Measurements from ENCODE around the gene POU6F1.
"Not testable (repeated sequence)": the region's sequence is repeated elsewhere in the genome, so short reads cannot be mapped to it uniquely, and the experiment has no call there.

Gene POU6F1, protein sequence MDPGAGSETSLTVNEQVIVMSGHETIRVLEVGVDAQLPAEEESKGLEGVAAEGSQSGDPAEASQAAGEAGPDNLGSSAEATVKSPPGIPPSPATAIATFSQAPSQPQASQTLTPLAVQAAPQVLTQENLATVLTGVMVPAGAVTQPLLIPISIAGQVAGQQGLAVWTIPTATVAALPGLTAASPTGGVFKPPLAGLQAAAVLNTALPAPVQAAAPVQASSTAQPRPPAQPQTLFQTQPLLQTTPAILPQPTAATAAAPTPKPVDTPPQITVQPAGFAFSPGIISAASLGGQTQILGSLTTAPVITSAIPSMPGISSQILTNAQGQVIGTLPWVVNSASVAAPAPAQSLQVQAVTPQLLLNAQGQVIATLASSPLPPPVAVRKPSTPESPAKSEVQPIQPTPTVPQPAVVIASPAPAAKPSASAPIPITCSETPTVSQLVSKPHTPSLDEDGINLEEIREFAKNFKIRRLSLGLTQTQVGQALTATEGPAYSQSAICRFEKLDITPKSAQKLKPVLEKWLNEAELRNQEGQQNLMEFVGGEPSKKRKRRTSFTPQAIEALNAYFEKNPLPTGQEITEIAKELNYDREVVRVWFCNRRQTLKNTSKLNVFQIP

DNA sequence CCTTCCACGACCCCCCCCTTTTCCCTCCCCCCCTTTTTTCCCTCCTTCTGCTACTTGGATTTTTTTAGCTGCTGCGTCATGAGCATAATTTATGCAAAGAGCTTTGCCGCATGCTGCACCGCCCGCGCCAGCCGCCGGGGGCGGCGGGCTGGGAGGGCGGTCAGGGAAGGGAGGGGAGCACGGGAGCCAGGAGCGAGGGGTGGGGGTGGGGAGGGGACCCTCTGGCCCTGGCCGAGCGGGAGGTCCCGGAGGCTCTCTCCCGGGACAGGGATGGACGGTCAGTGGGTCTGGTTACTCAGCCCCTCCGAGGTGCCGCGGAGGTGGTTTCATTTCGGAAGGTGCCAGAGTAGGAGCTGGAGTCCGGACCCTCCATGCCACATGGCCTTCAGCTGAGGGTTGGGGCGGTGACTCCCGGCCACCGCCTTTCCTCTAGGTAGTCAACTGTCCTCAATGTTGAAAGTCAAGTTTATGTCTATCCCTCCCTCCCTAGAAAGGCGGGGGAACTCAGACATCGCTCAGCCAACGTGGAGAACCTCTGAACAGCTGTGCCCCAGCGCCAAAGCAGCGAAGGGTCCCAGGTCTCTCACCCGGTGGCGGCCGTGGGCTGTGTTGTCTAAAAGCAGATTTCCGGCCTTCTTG lies at the start of gene POU6F1:
TSS of gene POU6F1 (minus strand) at position 95 of the 639 bp plus-strand sequence. CDS start 11,226 bp downstream, outside the sequence.
- no peak for DNase-seq (ENCODE audit: low read depth, low spot score)

DNA sequence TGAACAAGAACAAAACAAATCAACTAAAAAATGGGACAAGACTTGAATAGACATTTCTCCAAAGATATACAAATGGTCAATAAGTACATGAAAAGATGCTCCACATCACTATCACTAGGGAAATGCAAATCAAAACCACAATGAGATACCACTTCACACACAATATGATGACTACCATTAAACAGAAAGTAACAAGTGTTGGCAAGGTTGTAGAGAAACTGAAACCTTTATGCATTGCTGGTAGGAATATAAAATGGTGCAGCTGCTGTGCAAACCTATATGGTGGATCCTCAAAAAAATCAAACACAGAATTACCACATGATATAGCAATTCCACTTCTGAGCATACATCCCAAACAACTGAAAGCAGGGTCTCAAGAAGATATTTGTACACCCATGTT lies 47.2 kb upstream of the POU6F1 start:
- DNase-seq (ENCODE audit: low read depth, low spot score): no peak

DNA sequence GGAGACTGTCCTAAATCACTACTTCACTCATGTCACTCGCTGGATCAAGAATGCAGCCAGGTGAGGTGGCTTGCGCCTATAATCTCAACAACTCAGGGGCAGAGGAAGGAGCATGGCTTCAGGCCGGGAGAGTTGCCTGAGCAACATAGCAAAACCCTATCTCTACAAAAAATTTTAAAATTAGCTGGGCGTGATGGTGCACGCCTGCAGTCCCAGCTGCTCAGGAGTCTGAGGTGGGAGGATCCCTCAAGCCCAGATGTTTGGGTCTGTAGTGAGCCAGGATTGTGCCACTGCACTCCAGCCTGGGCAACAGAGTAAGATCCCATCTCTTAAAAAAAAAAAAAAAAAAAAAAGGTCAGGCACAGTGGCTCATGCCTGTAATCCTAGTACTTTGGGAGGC lies 46.4 kb upstream of the POU6F1 start:
- no peak for DNase-seq (ENCODE audit: low read depth, low spot score)

DNA sequence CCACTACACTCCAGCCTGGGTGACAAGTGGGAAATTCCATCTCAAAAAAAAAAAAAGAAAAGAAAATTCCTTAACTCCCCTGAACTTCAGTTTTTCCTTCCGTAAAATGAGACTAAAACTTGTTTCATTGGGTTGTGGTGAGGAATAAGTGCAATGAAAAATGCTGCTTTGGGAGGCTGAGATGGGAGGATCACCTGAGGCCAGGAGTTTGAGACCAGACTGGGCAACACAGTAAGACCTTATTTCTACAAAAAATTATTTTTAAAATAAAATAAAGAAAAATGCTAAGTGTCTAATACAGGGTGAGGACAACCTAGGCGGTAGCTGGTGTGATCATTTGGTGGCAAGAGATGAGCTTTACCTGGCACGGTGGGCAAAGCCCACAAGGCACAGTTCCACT lies 45.5 kb upstream of the POU6F1 start:
- DNase-seq (ENCODE audit: low read depth, low spot score): no peak

DNA sequence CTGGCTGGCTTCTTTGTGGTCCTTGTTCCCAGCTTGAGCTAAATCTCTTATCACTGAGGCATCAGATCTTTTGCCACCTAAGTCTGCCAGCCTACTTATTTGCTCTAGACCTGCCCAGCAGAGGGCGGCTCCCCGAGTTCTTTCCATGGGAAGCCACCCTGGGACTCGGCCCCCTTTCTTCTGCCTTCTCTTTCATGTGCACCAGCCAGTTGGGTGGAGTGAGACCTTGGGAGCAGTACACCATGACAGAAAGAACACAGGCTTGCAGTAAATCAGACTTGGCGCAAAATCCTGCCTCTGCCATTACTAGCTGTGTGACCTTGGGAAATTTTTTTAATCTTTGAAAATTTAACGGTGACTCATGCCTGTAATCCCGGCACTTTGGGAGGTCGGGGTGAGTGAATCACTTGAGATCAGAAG lies 44.9 kb upstream of the POU6F1 start:
- DNase-seq (ENCODE audit: low read depth, low spot score): no peak

DNA sequence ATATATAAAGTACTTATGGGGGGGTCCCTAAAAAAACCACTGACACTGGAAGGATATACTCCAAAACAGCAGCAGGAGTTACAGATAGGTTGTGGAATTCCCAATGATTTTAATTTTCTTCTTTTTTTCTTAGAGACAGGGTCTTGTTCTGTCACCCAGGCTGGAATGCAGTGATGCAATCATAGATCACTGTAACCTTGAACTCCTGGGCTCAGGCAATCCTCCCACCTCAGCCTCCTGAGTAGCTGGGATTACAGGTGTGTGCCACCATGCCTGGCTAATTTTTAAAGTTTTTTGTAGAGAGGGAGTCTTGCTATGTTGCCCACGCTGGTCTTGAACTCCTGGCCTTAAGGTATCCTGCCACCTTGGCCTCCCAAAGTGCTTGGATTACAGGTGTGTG lies 41.7 kb upstream of the POU6F1 start:
- DNase-seq (ENCODE audit: low read depth, low spot score): not testable (repeated sequence)

DNA sequence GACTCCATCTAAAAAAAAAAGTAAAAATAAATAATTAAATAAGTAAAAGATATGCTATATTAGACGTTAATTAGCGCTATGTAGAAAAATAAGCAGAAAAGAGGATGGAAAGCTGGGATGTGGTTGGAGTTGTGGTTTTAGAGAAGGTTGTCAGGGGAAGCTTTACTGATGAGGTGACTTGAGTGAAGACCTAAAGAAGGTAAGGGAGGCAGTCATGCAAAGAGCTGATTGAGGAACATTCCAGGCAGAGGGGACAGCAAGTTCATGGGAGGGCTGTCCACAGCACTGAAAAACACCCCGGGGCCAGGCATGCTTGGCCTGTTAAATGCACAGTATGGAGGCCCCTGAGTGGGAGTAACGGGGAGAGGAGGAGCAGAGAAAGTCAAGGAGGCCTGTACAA lies 36.7 kb upstream of the POU6F1 start:
- DNase-seq (ENCODE audit: low read depth, low spot score): no peak

DNA sequence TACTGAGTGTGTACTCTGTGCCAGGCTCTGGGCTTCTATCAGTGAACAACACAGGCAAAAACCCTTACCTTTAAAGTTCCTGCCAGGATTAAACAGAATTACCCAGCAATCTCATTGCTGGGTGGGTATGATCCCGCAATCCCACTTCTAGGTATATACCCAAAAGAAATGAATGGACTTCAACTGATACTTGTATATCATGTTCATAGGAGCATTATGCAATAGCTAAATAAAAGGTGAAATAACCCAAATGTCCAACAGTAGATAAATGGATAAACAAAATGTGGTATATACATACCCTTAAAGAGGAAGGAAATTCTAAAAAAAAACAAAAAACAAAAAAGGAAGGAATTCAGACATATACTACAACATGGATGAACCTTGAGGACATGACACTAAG lies 35.4 kb upstream of the POU6F1 start:
- DNase-seq (ENCODE audit: low read depth, low spot score): no peak

DNA sequence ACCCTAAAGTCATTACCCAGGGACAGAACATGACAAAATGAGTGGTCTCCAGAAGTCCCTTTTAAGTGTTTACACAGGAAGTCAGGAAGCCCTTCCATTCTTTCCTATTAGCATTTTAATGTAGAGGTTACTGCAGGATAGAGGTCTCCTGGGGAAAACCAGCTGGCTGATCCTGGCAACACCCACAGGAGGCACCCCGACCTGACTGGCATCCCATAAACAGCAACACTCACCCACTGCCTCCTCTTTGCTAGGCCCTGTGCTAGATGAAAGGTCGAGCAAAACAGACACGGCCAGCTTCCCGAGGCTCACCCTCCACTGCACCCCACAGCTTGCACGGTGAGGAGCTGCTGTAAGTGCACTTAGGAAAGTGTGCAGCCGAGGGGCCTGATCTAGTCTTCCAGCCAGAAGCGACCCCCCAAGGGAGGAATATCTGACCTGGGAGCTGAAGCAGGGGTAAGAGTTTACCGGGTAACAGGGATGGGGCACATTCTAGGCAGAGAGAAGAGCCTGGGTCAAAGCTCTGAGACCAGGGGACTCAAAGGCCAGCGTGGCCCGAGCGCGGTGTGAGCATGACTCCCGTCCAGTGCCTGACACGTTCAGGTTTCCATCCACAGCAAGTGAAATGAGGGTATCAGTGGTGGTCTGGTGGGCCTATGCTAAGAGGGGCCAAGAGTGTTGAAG lies 29.8 kb upstream of the POU6F1 start:
- no peak for DNase-seq (ENCODE audit: low read depth, low spot score)

DNA sequence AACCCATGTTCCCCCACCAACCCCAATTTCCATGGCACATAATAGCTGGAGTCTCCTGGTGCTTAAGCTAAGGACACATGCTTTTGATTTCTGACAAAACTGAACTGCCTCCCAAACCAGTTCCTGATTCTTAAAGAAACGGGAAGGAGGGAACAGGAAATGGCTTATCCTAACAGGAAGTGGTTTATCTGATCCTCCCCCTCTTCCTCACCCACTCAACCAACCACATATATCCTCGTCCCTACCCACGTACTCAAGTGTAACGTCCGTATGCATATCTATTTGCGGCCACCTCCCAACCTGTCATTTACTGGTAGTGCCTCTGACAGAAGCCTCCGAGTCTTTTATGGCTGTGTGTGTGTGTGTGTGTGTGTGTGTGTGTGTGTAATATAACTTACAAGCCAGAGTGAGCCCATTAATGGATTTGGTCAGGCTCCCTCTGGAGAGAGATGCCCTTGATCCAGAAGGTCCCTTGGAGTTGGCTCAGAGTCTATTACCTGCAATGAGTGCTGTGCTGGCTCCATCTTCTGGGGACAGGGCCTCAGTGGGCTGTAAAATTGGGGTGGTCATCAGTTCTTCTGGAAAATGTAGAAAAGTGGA lies 28.5 kb upstream of the POU6F1 start:
- no peak for DNase-seq (ENCODE audit: low read depth, low spot score)

DNA sequence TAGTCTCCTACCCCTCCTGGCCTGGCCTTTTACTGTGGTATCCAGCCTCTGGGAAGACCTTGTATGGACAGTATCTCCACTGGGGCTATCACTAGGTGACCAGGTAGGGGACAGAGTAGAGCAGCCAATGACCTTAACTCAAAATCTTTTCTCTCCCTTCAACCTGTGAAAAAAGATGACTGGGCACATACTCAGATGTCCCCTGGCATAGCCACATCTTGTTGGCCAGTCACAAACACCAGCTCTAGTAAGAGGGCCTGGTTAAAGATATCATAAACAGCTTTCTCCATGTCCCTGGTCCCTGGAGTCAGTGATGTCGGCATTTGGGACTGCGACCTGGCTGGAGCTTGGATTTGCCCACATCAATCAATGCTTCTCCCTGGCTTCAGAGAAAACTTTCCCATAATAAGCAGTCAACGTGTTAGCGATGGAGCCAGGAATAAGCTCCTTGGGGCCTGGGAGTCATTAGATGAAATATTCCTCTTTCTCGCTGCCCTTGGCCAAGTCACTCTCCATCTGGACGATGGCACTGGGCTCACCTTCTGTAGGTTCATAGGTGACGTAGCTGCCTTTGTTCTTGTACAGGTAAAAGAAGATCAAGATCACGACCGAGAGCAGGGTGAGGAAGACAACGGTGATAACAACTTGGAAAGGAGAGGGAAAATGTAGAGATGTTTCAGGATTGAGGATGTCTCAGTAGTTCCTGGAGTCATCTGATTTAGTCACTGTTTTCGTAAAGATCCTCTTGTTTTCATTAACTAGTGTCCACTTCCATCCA lies 27.8 kb upstream of the POU6F1 start:
- DNase-seq (ENCODE audit: low read depth, low spot score): no peak

DNA sequence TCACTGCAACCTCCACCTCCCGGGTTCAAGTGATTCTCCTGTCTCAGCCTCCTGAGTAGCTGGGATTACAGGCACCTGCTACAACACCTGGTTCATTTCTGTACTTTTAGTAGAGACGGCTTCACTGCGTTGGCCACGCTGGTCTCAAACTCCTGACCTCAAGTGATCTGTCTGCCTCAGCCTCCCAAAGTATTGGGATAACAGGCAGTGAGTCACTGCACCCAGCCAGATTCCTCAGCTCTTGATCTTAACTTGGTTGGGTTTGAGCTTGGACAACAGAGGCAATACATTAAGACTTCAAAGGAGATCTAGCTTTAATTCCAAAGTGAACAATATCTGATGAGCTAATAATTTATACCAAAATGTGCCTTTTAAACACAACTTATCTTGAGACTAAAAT lies 26.4 kb upstream of the POU6F1 start:
- DNase-seq (ENCODE audit: low read depth, low spot score): no peak

DNA sequence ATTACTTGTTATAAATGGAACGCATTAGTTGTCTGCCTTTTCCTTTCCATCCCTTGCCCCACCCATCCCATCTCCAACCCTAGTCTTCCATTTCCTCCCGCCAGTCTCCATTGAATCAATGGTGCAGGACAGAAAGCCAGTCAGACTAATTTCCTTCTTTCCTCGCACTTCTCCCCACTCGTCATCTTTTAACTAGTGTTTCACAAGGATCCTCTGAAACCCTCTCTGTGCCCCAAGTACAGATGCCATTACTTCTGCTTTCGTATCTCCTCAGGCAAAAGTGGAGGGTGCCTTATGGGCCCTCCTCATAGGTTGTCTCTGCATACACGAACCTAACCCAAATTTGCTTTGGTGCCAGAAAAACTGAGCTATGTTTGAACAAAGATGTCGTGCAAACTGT lies 25.0 kb upstream of the POU6F1 start:
- DNase-seq (ENCODE audit: low read depth, low spot score): no peak

DNA sequence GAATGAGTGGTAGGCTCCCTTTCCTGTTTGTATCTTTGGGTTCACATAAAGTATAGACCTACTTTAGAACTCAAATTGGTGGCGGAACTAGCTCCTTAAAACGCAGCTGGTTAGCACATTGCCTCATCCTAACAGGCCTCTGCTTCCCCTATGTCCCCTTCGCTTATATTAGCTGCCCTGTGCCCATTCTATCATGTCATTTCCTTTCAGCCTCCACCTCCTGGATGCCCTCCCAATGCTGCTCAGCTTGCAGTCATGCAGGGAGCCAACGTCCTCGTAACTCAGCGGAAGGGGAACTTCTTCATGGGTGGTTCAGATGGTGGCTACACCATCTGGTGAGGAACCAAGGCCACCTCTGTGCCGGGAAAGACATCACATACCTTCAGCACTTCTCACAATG lies 24.3 kb upstream of the POU6F1 start:
- no peak for DNase-seq (ENCODE audit: low read depth, low spot score)

DNA sequence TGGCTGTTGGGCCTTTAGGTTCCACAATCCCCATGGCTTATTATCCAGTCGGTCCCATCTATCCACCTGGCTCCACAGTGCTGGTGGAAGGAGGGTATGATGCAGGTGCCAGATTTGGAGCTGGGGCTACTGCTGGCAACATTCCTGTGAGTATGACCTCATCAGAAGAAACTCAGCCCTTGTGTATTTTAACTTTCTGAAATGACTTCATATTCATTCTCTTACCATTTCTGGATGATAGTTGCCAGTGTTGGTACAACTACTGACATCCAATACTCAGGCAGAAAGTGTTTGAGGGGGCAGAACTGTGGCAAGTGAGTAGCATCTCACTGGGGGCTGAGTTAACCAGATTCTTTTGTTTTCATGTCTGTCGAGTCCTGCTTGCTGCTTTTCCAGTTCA lies 23.1 kb upstream of the POU6F1 start:
- DNase-seq (ENCODE audit: low read depth, low spot score): no peak

DNA sequence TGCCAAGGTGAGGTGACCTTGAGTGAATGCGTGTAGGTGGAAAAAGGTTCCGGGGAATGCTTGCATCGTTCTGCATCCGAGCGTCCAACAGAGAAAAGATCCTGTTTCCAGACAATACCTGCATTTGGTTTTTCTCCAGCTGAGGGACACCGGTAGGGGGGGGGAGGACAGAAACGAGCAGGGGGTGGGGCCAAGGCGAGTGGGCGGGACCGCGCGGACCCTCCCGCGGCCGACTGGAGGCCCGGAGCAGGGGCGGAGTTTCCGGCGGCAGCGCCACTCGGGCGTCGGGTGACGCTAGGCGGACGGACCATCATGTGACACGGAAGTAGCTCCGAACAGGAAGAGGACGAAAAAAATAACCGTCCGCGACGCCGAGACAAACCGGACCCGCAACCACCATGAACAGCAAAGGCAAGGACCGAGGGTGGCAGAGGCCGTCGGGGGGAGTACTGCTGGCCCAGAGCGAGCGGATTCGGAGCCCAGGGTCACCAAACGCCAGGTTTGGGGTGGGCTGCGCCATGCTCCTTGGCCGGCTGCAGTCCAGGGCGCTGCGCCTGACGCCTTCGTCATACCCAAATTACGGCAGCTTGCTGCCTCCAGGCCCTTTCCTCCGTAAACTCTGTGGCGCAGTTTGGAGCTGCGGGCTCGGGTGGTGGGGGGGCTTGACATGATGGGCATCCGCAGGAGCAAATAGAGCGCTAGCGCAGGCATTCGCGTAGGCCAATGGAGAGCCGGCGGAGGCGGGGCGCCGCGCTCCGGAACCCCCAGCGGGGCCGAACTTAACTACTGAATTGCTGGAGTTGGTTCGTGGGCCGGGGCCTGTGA lies 20.9 kb upstream of the POU6F1 start, which contains the start of gene DAZAP2:
TSS of gene DAZAP2 (plus strand) at position 317 of the 825 bp plus-strand sequence. CDS start at position 399, 82 bp downstream.
- DNase-seq (ENCODE audit: low read depth, low spot score): peak; percentile 77

DNA sequence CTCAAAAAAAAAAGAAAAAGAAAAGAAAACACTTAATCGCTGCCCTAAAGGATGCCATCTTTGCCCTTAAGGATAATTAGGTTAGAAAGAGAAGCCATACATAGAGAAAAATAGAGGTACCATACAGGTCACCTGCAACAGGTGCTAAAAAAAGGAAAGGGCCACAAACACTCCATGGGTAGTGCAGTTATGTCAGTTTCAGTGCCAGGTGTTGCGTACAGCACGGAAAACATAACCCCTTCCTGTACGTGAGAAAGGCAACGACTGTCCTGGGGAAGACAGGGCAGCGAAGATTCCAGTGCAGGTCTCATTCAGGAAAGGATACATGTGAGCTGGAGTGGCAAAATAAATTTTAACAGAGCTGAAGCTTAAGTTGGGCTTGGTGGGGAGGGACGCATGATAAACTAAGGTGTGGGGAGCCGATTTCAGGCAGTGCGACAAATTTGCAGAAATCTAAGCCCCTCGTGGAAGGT lies 20.2 kb upstream of the POU6F1 start:
- no peak for DNase-seq (ENCODE audit: low read depth, low spot score)

DNA sequence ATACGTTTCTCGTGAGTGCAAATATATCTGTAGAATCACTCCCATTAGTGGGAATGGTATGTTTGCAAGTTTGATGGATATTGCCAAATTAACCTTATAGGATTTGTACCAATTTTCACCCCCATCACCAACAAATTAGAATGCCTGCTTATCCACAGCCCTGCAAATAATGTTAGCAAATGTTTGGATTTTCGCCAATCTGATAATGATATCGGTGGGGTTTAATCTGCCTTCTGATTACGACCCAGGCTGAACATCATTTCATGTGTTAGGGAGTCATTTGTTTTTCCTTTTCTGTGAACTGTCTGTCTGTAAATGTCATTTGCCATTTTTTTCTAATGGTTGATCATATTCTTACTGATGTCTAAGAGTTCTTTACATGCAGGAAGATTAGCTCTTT lies 16.7 kb upstream of the POU6F1 start:
- no peak for DNase-seq (ENCODE audit: low read depth, low spot score)

DNA sequence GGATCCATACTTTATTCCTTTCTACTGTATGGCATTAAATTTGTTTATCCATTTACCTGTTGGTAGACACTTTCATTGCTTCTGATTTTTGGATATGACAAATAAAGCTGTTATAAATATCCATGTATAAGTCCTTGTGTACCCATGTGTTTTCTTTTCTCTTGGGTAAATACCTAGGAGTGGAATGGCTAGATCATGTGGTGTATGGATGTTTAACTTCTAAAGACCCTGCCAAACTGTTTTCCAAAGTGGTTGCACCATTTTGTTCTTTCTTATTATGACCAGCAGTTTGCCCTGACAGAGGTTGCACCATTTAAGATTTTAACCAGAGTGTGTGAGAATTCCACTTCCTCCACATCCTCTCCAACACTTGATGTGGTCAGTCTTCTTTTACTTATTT lies 14.8 kb upstream of the POU6F1 start:
- DNase-seq (ENCODE audit: low read depth, low spot score): no peak
